Measurements from ENCODE around the gene SNX9. TPM values are rescaled to one million over a fixed set of nuclear protein-coding genes. Genes with fewer than 3 reads are reported as not detected.

SNX9 gene
- total RNA-seq, 1 experiment from 2014 or later = 24.8 TPM

- intact Hi-C loops (cut with micrococcal nuclease; ENCODE audit: unreplicated experiment) = no loop called here
- Histone ChIP-seq H3K27me3 (replicated peaks; ENCODE audit: insufficient read depth, low read depth, low read length, poor library complexity) (no peaks in the 10 kb centered on the region), H3K9me3 (ENCODE audit: low read depth, low read length, poor library complexity, severe bottlenecking) (peaks cover 13% of the 10 kb centered on the region), H3K4me1 (ENCODE audit: insufficient read depth, low read length, poor library complexity, severe bottlenecking) (peaks cover 9% of the 10 kb centered on the region), H3K36me3 (ENCODE audit: insufficient read depth, low read length, poor library complexity, severe bottlenecking) (no peaks in the 10 kb centered on the region), H3K4me3 (ENCODE audit: low read depth, low read length, poor library complexity, severe bottlenecking) (no peak overlapping the region), H3K27ac (ENCODE audit: low read depth, low read length, poor library complexity, severe bottlenecking) (no peak overlapping the region)
- no TSS peak for BruUV-seq (replicated peaks)
- TF ChIP-seq EZH2 (IDR thresholded peaks at IDR 0.05; ENCODE audit: borderline replicate concordance, low read depth, low read length, poor library complexity, severe bottlenecking) = no peak
- TF ChIP-seq CTCF (conservative IDR thresholded peaks at IDR 0.05; ENCODE audit: low read depth, low read length) = no peak
- POLR2A ChIA-PET (ENCODE audit: low non-redundant PET) = no interaction called here
- no peak for DNase-seq (ENCODE audit: low spot score)
- CTCF ChIA-PET = no interaction called here
Observed at GRCh38 chr6:157849288-157850017, 26.4 kb downstream of the SNX9 start.

GRCh38 chr6:157850030-157850429 lies 27.0 kb downstream of the SNX9 start:
- Histone ChIP-seq H3K27ac (ENCODE audit: low read depth, low read length, poor library complexity, severe bottlenecking) (no peak overlapping the region), H3K36me3 (ENCODE audit: insufficient read depth, low read length, poor library complexity, severe bottlenecking) (no peaks in the 10 kb centered on the region), H3K27me3 (replicated peaks; ENCODE audit: insufficient read depth, low read depth, low read length, poor library complexity) (no peaks in the 10 kb centered on the region), H3K9me3 (ENCODE audit: low read depth, low read length, poor library complexity, severe bottlenecking) (peaks cover 13% of the 10 kb centered on the region), H3K4me1 (ENCODE audit: insufficient read depth, low read length, poor library complexity, severe bottlenecking) (peaks cover 9% of the 10 kb centered on the region), H3K4me3 (ENCODE audit: low read depth, low read length, poor library complexity, severe bottlenecking) (no peak overlapping the region)
- DNase-seq (ENCODE audit: low spot score) = no peak
- TF ChIP-seq EZH2 (IDR thresholded peaks at IDR 0.05; ENCODE audit: borderline replicate concordance, low read depth, low read length, poor library complexity, severe bottlenecking) = no peak
- CTCF ChIA-PET = no interaction called here
- POLR2A ChIA-PET (ENCODE audit: low non-redundant PET) = no interaction called here
- no TSS peak for BruUV-seq (replicated peaks)
- intact Hi-C loops (cut with micrococcal nuclease; ENCODE audit: unreplicated experiment) = no loop called here

GRCh38 chr6:157853018-157853805 lies 30.2 kb downstream of the SNX9 start:
- no peak for TF ChIP-seq EZH2 (IDR thresholded peaks at IDR 0.05; ENCODE audit: borderline replicate concordance, low read depth, low read length, poor library complexity, severe bottlenecking)
- no peak for TF ChIP-seq CTCF (conservative IDR thresholded peaks at IDR 0.05; ENCODE audit: low read depth, low read length)
- H3K36me3 ChIP-seq (ENCODE audit: insufficient read depth, low read length, poor library complexity, severe bottlenecking) = no peaks in the 10 kb centered on the region
- intact Hi-C loops (cut with micrococcal nuclease; ENCODE audit: unreplicated experiment) = no loop called here
- ChIA-PET POLR2A (ENCODE audit: low non-redundant PET) (no interaction called here), CTCF (no interaction called here)
- H3K4me1 ChIP-seq (ENCODE audit: insufficient read depth, low read length, poor library complexity, severe bottlenecking) = no peaks in the 10 kb centered on the region
- no peak overlapping the region for H3K27ac ChIP-seq (ENCODE audit: low read depth, low read length, poor library complexity, severe bottlenecking)
- DNase-seq (ENCODE audit: low spot score) = no peak
- no TSS peak for BruUV-seq (replicated peaks)
- no peaks in the 10 kb centered on the region for H3K27me3 ChIP-seq (replicated peaks; ENCODE audit: insufficient read depth, low read depth, low read length, poor library complexity)
- peaks cover 13% of the 10 kb centered on the region for H3K9me3 ChIP-seq (ENCODE audit: low read depth, low read length, poor library complexity, severe bottlenecking)
- no peak overlapping the region for H3K4me3 ChIP-seq (ENCODE audit: low read depth, low read length, poor library complexity, severe bottlenecking)
